ENCODE data around the gene PSMF1. TPM values are rescaled to one million over a fixed set of nuclear protein-coding genes. Genes with fewer than 3 reads are reported as not detected.
"Not testable (repeated sequence)": the region's sequence is repeated elsewhere in the genome, so short reads cannot be mapped to it uniquely, and the experiment has no call there.

The PSMF1 gene
- polyA plus RNA-seq, 2 donors: 24.2 to 72.5 TPM

- H3K9me3 ChIP-seq (ENCODE audit: control insufficient read depth in 2 of 2, insufficient read depth in 1 of 2, low read depth in 1 of 2, low read length in 1 of 2): no peaks in the 10 kb centered on the region
- no peaks in the 10 kb centered on the region for H3K27me3 ChIP-seq (ENCODE audit: control insufficient read depth in 1 of 2, insufficient read depth in 2 of 2, low read length in 2 of 2)
- H3K27ac ChIP-seq (ENCODE audit: low read depth in 2 of 2, low read length in 1 of 2): no peak overlapping the region
- no peaks in the 10 kb centered on the region for H3K4me1 ChIP-seq (ENCODE audit: control insufficient read depth in 2 of 2, insufficient read depth in 2 of 2, low read length in 1 of 2)
- H3K36me3 ChIP-seq (ENCODE audit: control insufficient read depth in 2 of 2, insufficient read depth in 2 of 2, low read length in 1 of 2): no peaks in the 10 kb centered on the region
- WGBS, 2 donors: 66 to 68% methylated on average over 4 of the region's 4 CpGs
- no peak overlapping the region for H3K4me3 ChIP-seq (ENCODE audit: low read depth in 1 of 2, low read length in 2 of 2)
These were observed 96.4 kb downstream of the PSMF1 start for GRCh38 chr20:1214838-1215261.

DNA sequence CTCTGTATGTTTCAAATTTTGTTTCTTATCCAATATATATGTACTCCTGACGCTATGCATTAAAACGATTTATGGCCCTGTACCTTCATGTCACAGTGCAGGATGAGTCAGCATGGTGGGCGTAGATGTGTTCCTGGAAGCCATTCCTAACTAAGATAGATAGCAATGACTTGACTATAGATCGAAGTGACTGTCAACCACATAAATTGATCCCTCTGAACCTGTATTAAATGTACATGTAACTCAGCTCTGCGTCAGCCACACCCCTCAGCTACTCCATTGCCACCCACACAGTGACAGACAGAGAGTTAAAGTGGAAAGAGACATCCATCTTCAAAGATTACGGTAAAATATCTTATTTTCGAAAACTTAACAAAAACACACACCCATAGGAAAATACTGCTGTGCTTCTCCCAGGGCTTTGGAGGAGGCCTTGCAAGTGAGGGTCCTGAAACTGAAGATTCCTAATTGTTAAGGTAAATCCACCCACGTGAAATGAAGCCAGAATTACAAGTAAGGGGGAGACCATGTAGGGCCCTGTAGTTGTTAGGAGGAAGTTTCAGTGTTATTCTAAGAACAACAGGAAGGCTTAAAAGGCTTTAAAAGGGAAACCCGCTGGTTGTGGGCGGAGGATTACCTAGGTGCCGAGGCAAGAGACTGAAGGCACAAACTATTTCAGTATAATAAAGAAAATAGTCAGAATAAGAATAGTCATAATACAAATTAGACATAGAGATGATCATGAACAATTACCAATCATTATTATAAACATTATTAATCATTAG lies 97.2 kb downstream of the PSMF1 start:
- H3K27ac ChIP-seq (ENCODE audit: low read depth in 2 of 2, low read length in 1 of 2): no peak overlapping the region
- H3K27me3 ChIP-seq (ENCODE audit: control insufficient read depth in 1 of 2, insufficient read depth in 2 of 2, low read length in 2 of 2): no peaks in the 10 kb centered on the region
- no peaks in the 10 kb centered on the region for H3K9me3 ChIP-seq (ENCODE audit: control insufficient read depth in 2 of 2, insufficient read depth in 1 of 2, low read depth in 1 of 2, low read length in 1 of 2)
- H3K4me3 ChIP-seq (ENCODE audit: low read depth in 1 of 2, low read length in 2 of 2): no peak overlapping the region
- H3K4me1 ChIP-seq (ENCODE audit: control insufficient read depth in 2 of 2, insufficient read depth in 2 of 2, low read length in 1 of 2): no peaks in the 10 kb centered on the region
- WGBS, 2 donors: 59% methylated on average over 11 of the region's 11 CpGs
- H3K36me3 ChIP-seq (ENCODE audit: control insufficient read depth in 2 of 2, insufficient read depth in 2 of 2, low read length in 1 of 2): no peaks in the 10 kb centered on the region

GRCh38 chr20:1216527-1217427 lies 98.4 kb downstream of the PSMF1 start:
- H3K36me3 ChIP-seq (ENCODE audit: control insufficient read depth in 2 of 2, insufficient read depth in 2 of 2, low read length in 1 of 2); H3K27ac ChIP-seq (ENCODE audit: low read depth in 2 of 2, low read length in 1 of 2); H3K4me3 ChIP-seq (ENCODE audit: low read depth in 1 of 2, low read length in 2 of 2); H3K4me1 ChIP-seq (ENCODE audit: control insufficient read depth in 2 of 2, insufficient read depth in 2 of 2, low read length in 1 of 2); H3K27me3 ChIP-seq (ENCODE audit: control insufficient read depth in 1 of 2, insufficient read depth in 2 of 2, low read length in 2 of 2); H3K9me3 ChIP-seq (ENCODE audit: control insufficient read depth in 2 of 2, insufficient read depth in 1 of 2, low read depth in 1 of 2, low read length in 1 of 2): not testable (repeated sequence)
- WGBS, 2 donors: 63 to 65% methylated on average over 19 of the region's 19 CpGs

Other genes with a start within 250 kb of the PSMF1 start
- under 1 TPM; 0.08 to 0.11 TPM for gene ANGPT4, start 202.3 kb upstream of the PSMF1 start, polyA plus RNA-seq
- gene RSPO4, start 116.3 kb upstream of the PSMF1 start, polyA plus RNA-seq: under 1 TPM; 0.04 to 0.06 TPM
- gene TMEM74B, start 66.4 kb downstream of the PSMF1 start, polyA plus RNA-seq: 1 to 10 TPM; 1.4 to 3.9 TPM
- gene C20orf202, start 84.9 kb downstream of the PSMF1 start, polyA plus RNA-seq: under 1 TPM; 0.27 to 0.33 TPM
- gene RAD21L1, start 107.4 kb downstream of the PSMF1 start, polyA plus RNA-seq: not detected
- 1 to 10 TPM in 1 of 2 donors, under 1 TPM in 1; 0.92 to 1.1 TPM for gene SNPH, start 147.7 kb downstream of the PSMF1 start, polyA plus RNA-seq
- gene SDCBP2, start 210.5 kb downstream of the PSMF1 start, polyA plus RNA-seq: 100 to 1,000 TPM; 137 to 147 TPM